ENCODE measurements around the gene TESPA1. TPM values are rescaled to one million over a fixed set of nuclear protein-coding genes. Genes with fewer than 3 reads are reported as not detected.

The TESPA1 gene
- total RNA-seq, 1 experiment from 2014 or later = 0.51 TPM

GRCh38 chr12:54926246-54926645 lies 58.3 kb downstream of the TESPA1 start:
- ATAC-seq (no peak), DNase-seq (ENCODE audit: low read depth, low spot score) (no peak)
- Histone ChIP-seq H3K27ac (ENCODE audit: low read length) (no peak overlapping the region), H3K36me3 (ENCODE audit: control insufficient read depth, insufficient read depth, low read length) (no peaks in the 10 kb centered on the region), H3K4me1 (ENCODE audit: control insufficient read depth, insufficient read depth, low read length) (no peaks in the 10 kb centered on the region), H3K4me3 (ENCODE audit: low read depth in 2 of 2, low read length in 2 of 2) (no peak overlapping the region), H3K27me3 (ENCODE audit: control insufficient read depth, insufficient read depth, low read length) (no peaks in the 10 kb centered on the region), H3K9me3 (ENCODE audit: control insufficient read depth, insufficient read depth, low read depth, low read length) (peaks cover 7% of the 10 kb centered on the region; the same call in 1 of the 2 replicates)
- TF ChIP-seq TCF7L2 (IDR thresholded peaks at IDR 0.05; ENCODE audit: low read depth, low read length) (no peak), REST (IDR thresholded peaks at IDR 0.05; ENCODE audit: insufficient read depth in 1 of 2, low read depth in 2 of 2, low read length in 1 of 2) (no peak), CTCF (IDR thresholded peaks at IDR 0.05) (no peak), SIN3A (IDR thresholded peaks at IDR 0.05; ENCODE audit: borderline replicate concordance, insufficient read depth, low read depth, low read length) (no peak), POLR2AphosphoS5 (IDR thresholded peaks at IDR 0.05; ENCODE audit: low read depth, low read length) (no peak)
- ChIA-PET POLR2A (no interaction called here), CTCF (no interaction called here)
- in situ Hi-C loops (cut with HindIII; ENCODE audit: low pct_unique_long_range_greater_than_20kb, low sequenced_read_pairs) = no loop called here
- intact Hi-C loops (cut with micrococcal nuclease; ENCODE audit: unreplicated experiment) = no loop called here
- no TSS peak for BruUV-seq (replicated peaks)

GRCh38 chr12:54924972-54925707 lies 59.4 kb downstream of the TESPA1 start:
- H3K27me3 ChIP-seq (ENCODE audit: control insufficient read depth, insufficient read depth, low read length) = no peaks in the 10 kb centered on the region
- H3K4me3 ChIP-seq (ENCODE audit: low read depth in 2 of 2, low read length in 2 of 2) = no peak overlapping the region
- no peaks in the 10 kb centered on the region for H3K4me1 ChIP-seq (ENCODE audit: control insufficient read depth, insufficient read depth, low read length)
- TF ChIP-seq REST (IDR thresholded peaks at IDR 0.05; ENCODE audit: insufficient read depth in 1 of 2, low read depth in 2 of 2, low read length in 1 of 2) (no peak), TCF7L2 (IDR thresholded peaks at IDR 0.05; ENCODE audit: low read depth, low read length) (no peak), POLR2AphosphoS5 (IDR thresholded peaks at IDR 0.05; ENCODE audit: low read depth, low read length) (no peak), CTCF (IDR thresholded peaks at IDR 0.05) (no peak), SIN3A (IDR thresholded peaks at IDR 0.05; ENCODE audit: borderline replicate concordance, insufficient read depth, low read depth, low read length) (no peak)
- BruUV-seq (replicated peaks) = no TSS peak
- no peaks in the 10 kb centered on the region for H3K36me3 ChIP-seq (ENCODE audit: control insufficient read depth, insufficient read depth, low read length)
- ATAC-seq (no peak), DNase-seq (ENCODE audit: low read depth, low spot score) (no peak)
- H3K27ac ChIP-seq (ENCODE audit: low read length) = no peak overlapping the region
- H3K9me3 ChIP-seq (ENCODE audit: control insufficient read depth, insufficient read depth, low read depth, low read length) = peaks cover 7% of the 10 kb centered on the region; the same call in 1 of the 2 replicates
- intact Hi-C loops (cut with micrococcal nuclease; ENCODE audit: unreplicated experiment) = no loop called here
- in situ Hi-C loops (cut with HindIII; ENCODE audit: low pct_unique_long_range_greater_than_20kb, low sequenced_read_pairs) = no loop called here
- CTCF ChIA-PET = no interaction called here
- POLR2A ChIA-PET = no interaction called here
